Measurements from ENCODE around the gene ANK3. TPM values are rescaled to one million over a fixed set of nuclear protein-coding genes. Genes with fewer than 3 reads are reported as not detected.

Gene ANK3
- total and polyA plus RNA-seq, 2 donors, result 10.9 to 86.9 TPM

DNA sequence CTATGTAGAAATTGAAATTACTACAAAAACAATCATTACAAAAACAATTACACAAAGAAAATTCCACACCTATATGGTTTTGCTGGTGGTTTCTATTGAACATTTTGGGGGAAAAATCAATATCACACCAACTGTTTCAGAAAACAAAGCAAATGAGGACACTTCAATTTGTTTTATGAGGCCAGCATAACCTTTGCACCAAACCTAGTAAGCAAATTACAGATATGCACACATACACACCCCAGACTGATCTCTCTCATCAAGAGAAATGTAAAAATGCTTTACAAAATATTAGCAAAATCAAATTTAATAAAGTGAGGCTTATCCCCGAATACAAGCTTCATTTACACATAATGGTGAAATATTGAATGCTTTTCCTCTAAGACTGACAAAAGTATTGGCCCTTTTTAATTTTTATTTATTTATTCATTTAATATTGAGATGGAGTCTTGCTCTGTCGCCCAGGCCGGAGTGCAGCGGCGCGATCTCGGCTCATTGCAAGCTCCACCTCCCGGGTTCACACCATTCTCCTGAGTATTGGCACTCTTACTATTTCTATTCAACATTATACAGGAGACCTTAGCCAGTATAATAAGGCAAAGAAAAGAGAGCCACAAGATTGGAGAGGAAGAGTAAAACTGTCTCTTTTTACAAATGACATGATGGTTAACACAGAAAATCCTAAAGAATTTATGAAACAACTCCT lies 13.6 kb upstream of the ANK3 start:
- no peak for DNase-seq (ENCODE audit: extremely low spot score)
- WGBS, result 97% methylated on average over 8 of the region's 8 CpGs
- no peak overlapping the region for H3K4me3 ChIP-seq (ENCODE audit: low read depth, low read length)
- no peaks in the 10 kb centered on the region for H3K36me3 ChIP-seq (ENCODE audit: insufficient read depth)
- H3K27ac ChIP-seq (ENCODE audit: low read depth), result no peak overlapping the region
- no peaks in the 10 kb centered on the region for H3K4me1 ChIP-seq (ENCODE audit: insufficient read depth)

DNA sequence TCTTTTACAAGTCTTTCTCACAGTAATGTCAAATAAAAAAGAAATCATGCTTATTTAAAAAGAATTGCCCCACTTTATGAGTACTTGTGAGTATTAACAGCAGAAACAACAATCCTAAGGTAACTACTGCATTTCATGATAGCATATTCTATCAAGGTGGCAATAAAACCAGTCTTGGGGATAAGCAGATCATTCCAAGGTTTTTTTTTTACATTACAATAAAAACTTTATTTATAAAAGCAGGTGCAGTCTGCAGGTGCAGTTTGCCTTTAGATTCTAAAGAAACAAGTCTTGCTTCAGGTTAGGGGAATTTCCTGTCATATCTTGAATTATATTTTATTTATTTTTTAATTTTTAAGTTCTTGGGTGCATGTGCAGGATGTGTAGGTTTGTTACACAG lies 10.7 kb upstream of the ANK3 start:
- Histone ChIP-seq H3K27ac (ENCODE audit: low read depth) (no peak overlapping the region), H3K4me1 (ENCODE audit: insufficient read depth) (no peaks in the 10 kb centered on the region), H3K4me3 (ENCODE audit: low read depth, low read length) (no peak overlapping the region), H3K36me3 (ENCODE audit: insufficient read depth) (no peaks in the 10 kb centered on the region)
- no peak for DNase-seq (ENCODE audit: extremely low spot score)

DNA sequence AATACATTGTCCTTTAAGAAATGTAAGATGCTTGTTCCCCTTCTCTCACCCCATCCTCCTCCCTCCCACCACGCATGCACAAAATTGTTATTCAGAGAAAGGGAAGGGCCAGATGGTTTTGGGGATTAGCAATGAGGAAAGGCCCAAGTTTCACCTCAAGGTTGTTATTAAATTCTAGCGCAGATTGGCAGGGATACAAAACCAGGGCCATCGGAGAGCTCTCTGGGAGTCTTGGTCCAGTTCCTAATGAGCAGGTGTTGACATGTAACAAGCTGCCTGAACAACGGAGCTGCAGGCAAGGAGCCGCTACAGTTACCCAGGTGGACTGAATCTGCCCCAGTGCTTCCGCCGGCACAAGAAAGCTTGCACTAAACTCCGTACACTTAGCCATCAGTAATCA lies 9.7 kb upstream of the ANK3 start:
- Histone ChIP-seq H3K4me1 (ENCODE audit: insufficient read depth) (no peaks in the 10 kb centered on the region), H3K27ac (ENCODE audit: low read depth) (no peak overlapping the region), H3K36me3 (ENCODE audit: insufficient read depth) (no peaks in the 10 kb centered on the region), H3K4me3 (ENCODE audit: low read depth, low read length) (no peak overlapping the region)
- no peak for DNase-seq (ENCODE audit: extremely low spot score)
- WGBS, result 57% methylated on average over 8 of the region's 8 CpGs

DNA sequence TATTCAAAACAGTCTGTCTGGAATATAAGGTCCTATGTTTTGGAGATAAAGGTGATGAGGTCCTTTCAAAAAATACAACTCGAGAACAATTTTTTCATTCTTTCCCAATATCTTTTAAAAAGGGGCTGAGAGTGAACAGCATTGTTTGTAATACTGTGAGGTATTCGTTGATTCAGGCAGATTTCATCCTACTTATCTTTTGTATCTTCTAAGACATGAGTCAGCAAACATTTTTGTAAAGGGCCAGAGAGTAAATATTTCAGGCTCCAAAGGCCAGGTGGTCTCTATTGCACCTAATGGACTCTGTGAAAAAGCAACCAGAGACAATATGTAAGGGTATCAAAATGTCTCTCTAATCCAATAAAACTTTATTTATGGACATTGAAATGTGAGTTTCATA lies 8.1 kb upstream of the ANK3 start:
- Histone ChIP-seq H3K4me1 (ENCODE audit: insufficient read depth) (no peaks in the 10 kb centered on the region), H3K36me3 (ENCODE audit: insufficient read depth) (no peaks in the 10 kb centered on the region), H3K4me3 (ENCODE audit: low read depth, low read length) (no peak overlapping the region), H3K27ac (ENCODE audit: low read depth) (no peak overlapping the region)
- no peak for DNase-seq (ENCODE audit: extremely low spot score)
- WGBS, result 73% methylated on average over 2 of the region's 2 CpGs

DNA sequence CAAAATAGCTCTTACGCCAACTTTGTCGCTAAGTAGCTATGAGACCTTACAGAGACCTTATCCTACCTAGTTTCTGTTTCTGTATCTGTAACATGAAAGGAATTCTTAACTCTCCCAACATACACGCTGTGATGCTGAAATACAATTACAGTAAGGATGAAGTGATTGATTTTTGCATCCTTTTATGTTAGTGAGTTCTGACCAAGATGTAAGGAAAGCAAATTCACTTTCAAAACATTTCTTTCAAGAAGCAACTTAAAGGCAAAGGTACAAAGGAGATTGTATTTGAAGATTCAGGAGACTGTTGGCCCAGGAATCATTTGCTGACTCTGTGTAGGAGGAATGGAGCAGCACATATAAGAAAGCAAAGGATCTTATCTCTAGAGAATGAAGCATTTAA lies 7.1 kb upstream of the ANK3 start:
- no peak overlapping the region for H3K27ac ChIP-seq (ENCODE audit: low read depth)
- 95% methylated on average over 3 of the region's 3 CpGs for WGBS

DNA sequence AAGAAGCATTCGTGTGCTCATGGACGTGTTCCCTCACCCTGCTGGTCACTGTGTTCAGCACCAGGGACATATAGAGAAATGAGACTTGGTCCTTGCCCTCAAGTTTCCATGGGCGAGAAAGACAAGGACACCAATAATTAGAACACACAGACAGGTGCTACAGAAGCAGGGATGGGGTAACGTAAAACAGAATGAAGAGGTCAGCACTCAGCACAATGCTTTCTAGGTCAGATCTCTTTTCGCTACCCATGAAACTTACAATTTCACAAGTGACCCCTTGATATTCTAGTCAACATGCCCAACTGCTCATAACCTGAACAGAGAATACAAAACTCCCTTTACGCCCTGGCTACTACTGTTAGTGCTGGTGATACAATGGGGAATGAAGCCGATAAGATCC lies 6.0 kb upstream of the ANK3 start:
- H3K4me3 ChIP-seq (ENCODE audit: low read depth, low read length), result no peak overlapping the region
- no peak overlapping the region for H3K27ac ChIP-seq (ENCODE audit: low read depth)
- WGBS, result 94% methylated on average over 7 of the region's 7 CpGs
- no peaks in the 10 kb centered on the region for H3K4me1 ChIP-seq (ENCODE audit: insufficient read depth)
- no peak for DNase-seq (ENCODE audit: extremely low spot score)
- no peaks in the 10 kb centered on the region for H3K36me3 ChIP-seq (ENCODE audit: insufficient read depth)

More for the DNA sequence above, 7.1 kb upstream of the ANK3 start:
- Histone ChIP-seq H3K4me3 (ENCODE audit: low read depth, low read length) (no peak overlapping the region), H3K4me1 (ENCODE audit: insufficient read depth) (no peaks in the 10 kb centered on the region), H3K36me3 (ENCODE audit: insufficient read depth) (no peaks in the 10 kb centered on the region)
- no peak for DNase-seq (ENCODE audit: extremely low spot score)

DNA sequence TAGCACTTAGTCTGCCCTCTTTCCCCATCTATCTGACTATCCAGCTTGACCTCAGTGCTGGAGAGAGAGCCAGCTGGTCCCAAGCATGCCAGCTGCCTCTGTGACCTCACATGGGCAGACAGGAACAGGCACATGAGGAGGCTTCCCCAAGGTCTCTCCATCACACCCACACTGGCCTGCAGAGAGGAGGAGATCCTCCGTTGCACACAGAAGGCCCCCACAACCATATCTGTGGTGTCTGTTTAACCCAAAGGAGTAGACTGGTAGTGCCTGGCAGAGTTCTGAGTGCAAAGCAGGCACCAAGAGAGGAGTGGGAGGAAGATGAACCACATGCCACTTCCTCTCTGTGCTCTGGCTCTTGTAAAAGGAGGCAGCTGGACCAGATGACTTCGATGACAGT lies 4.8 kb upstream of the ANK3 start:
- Histone ChIP-seq H3K4me1 (ENCODE audit: insufficient read depth) (no peaks in the 10 kb centered on the region), H3K4me3 (ENCODE audit: low read depth, low read length) (no peak overlapping the region), H3K36me3 (ENCODE audit: insufficient read depth) (no peaks in the 10 kb centered on the region), H3K27ac (ENCODE audit: low read depth) (no peak overlapping the region)
- no peak for DNase-seq (ENCODE audit: extremely low spot score)
- WGBS, result 82% methylated on average over 2 of the region's 2 CpGs

DNA sequence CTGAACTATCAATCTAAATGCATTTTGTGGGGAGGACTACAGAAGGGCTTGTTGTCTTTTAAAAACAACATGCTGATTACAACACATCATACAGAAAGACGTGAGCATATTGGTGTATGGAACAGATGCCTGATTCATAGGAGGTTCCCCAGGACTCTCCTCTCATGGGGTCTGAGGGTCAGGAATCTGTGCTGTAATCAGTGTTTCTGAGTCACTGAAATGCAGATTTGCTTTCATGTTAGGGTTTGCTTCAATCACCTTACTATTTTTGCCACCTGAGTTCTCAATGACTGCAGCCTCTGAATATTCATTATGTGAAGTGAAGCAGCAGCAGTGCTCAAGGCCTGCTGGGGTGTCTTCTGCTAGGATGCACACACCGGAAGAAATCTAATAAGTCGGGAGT lies 550 bp upstream of the ANK3 start:
- H3K36me3 ChIP-seq (ENCODE audit: insufficient read depth), result no peaks in the 10 kb centered on the region
- H3K27ac ChIP-seq (ENCODE audit: low read depth), result no peak overlapping the region
- no peak for DNase-seq (ENCODE audit: extremely low spot score)
- WGBS, result 89% methylated on average over 3 of the region's 3 CpGs
- no peak overlapping the region for H3K4me3 ChIP-seq (ENCODE audit: low read depth, low read length)
- H3K4me1 ChIP-seq (ENCODE audit: insufficient read depth), result no peaks in the 10 kb centered on the region

DNA sequence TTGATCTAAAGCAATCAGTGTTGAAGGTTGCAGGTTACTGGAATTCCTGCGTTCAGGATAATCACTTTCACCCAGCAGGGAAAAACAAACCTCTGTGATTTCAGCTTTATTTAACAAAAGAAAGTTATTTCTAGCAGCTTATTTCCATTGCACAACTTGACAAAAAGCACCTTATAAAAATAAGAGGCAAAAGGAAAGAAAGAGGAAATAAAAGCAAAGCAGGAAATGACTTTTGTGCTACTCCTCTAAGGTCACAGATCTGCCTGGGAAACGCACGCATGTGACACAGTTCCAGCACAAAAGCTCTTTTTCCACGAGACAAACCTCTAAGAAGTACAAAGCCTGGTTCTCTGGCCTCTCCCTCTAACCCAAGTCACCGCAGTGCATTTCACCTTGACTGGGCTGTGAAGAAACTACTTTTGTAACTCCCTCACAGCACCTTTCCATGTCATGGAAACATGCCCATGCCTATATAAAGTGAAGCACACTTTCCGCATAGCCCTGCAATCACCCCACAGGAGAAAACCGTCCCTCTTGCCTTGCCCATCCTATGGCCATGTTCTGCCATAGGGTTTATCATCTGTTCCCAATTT lies 870 bp downstream of the ANK3 start:
- Histone ChIP-seq H3K36me3 (ENCODE audit: insufficient read depth) (no peaks in the 10 kb centered on the region), H3K4me3 (ENCODE audit: low read depth, low read length) (no peak overlapping the region), H3K27ac (ENCODE audit: low read depth) (no peak overlapping the region), H3K4me1 (ENCODE audit: insufficient read depth) (no peaks in the 10 kb centered on the region)
- WGBS, result 79% methylated on average over 7 of the region's 7 CpGs
- DNase-seq (ENCODE audit: extremely low spot score), result no peak

DNA sequence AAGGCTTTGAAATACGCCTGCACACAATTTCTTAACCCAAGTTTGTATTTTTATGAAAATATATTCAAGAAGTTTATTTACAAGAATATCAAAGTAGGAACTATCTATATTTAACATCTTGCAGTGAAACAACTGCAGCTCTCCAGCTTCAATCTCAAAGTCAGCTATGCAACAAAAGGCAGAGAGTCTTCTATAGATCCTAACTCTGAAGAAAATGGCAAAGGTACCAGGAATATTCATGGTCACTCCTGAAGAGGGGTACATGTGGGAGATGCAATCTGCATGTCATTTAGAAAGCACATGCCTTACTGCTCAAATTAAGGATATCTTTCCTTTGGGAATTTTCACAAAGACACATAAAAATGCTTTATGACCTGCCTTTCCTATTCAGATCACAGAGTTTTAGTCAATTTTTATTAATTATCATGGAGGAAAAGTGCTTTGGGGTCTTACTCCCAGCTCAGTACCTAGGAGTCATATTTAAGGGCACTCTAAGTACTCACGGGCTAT lies 1.5 kb downstream of the ANK3 start:
- no peak overlapping the region for H3K4me3 ChIP-seq (ENCODE audit: low read depth, low read length)
- no peaks in the 10 kb centered on the region for H3K4me1 ChIP-seq (ENCODE audit: insufficient read depth)
- no peak for DNase-seq (ENCODE audit: extremely low spot score)
- WGBS, result 87% methylated on average over 2 of the region's 2 CpGs
- H3K36me3 ChIP-seq (ENCODE audit: insufficient read depth), result no peaks in the 10 kb centered on the region
- H3K27ac ChIP-seq (ENCODE audit: low read depth), result no peak overlapping the region

DNA sequence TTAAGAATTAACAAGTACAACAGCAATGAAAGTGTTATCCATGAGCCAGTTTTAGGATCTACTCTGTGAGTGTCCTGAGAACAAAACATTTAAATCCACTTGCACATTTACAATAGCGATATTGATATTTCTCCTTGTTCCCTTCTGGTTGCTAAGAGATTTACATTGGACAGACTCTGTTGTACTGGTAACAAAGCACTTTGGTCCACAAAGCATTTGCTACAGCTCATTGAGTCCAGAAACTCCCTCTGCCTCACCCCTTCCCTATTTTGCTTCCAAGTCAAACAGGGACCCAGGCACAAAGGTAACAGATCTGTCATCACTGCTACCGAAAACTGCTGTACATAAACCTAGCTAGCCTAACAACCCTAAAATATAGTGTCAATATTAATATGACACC lies 2.1 kb downstream of the ANK3 start:
- WGBS, result 93% methylated on average over 2 of the region's 2 CpGs
- H3K4me1 ChIP-seq (ENCODE audit: insufficient read depth), result no peaks in the 10 kb centered on the region
- H3K36me3 ChIP-seq (ENCODE audit: insufficient read depth), result no peaks in the 10 kb centered on the region
- no peak overlapping the region for H3K27ac ChIP-seq (ENCODE audit: low read depth)
- H3K4me3 ChIP-seq (ENCODE audit: low read depth, low read length), result no peak overlapping the region
- no peak for DNase-seq (ENCODE audit: extremely low spot score)

DNA sequence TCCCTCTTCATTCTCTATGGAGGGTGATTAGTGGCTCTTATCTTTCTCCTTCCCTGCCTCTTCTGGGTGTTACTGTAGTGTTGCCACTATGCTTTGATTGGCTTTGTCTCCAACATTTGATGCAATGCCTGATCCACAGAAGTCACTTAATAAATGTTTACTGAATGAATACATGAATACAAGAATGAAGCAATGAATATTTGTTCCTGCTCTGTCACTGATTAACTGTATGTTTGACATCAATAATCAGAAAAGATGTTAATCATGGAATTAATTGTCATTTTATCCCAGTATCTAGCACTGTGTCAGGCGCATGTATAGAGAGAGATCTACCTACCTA lies 4.3 kb downstream of the ANK3 start:
- Histone ChIP-seq H3K4me1 (ENCODE audit: insufficient read depth) (no peaks in the 10 kb centered on the region), H3K4me3 (ENCODE audit: low read depth, low read length) (no peak overlapping the region), H3K36me3 (ENCODE audit: insufficient read depth) (no peaks in the 10 kb centered on the region), H3K27ac (ENCODE audit: low read depth) (no peak overlapping the region)
- DNase-seq (ENCODE audit: extremely low spot score), result no peak
- 96% methylated on average over 1 of the region's 1 CpG for whole genome bisulfite sequencing

DNA sequence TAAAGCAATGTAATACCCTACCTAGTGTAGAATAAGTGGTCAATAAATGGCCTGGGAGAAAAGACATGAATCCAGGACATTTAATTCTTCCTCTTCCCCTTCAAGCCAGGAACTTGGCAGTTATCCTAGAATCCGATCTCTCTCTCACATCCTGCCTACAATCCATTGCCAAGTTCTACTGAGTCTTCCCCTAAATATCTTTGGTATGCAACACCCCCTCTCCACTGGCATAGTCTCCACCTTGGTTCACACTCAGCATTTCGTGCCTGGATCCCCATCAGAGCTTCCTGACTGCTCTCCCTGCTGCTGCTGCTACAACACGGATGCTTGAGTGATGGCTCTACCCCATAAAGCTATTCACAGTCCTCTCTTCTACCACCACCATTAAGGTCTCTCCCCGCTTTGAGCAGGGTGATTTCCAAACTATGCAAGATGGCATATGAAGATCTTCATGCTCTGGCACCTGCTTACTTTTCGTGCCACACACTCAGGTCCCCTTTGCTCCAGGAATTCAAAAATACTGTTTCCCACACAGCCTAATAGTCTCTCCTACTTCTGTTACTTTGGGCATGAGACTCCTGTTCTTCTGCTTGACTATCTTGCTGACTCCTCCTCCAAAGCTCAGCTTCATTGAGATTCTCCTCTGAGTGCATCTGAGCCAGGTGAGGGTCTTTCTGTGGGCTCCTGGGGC lies 4.8 kb downstream of the ANK3 start:
- no peaks in the 10 kb centered on the region for H3K4me1 ChIP-seq (ENCODE audit: insufficient read depth)
- H3K27ac ChIP-seq (ENCODE audit: low read depth), result no peak overlapping the region
- H3K4me3 ChIP-seq (ENCODE audit: low read depth, low read length), result no peak overlapping the region
- H3K36me3 ChIP-seq (ENCODE audit: insufficient read depth), result no peaks in the 10 kb centered on the region
- no peak for DNase-seq (ENCODE audit: extremely low spot score)
- 43% methylated on average over 5 of the region's 5 CpGs for WGBS

DNA sequence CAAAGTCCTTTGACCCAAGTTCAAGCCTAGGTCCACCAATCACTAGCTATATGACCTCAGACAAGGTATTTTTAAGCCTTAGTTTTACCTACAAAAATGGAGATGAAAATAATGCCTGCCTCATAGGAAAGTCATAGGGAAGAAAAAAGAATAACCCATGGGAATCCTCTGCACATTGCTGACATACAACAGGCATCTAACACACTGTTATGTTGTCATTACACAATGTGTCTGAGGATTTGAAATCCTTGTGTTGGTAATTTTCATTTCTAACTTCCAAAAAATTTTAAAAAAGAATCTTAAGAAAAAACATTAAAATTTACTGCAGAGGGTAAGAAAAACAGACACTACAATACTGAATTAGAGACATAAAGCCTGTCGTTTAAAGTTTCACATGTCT lies 5.7 kb downstream of the ANK3 start:
- Histone ChIP-seq H3K36me3 (ENCODE audit: insufficient read depth) (no peaks in the 10 kb centered on the region), H3K4me3 (ENCODE audit: low read depth, low read length) (no peak overlapping the region), H3K4me1 (ENCODE audit: insufficient read depth) (no peaks in the 10 kb centered on the region), H3K27ac (ENCODE audit: low read depth) (no peak overlapping the region)
- 74% methylated on average over 1 of the region's 1 CpG for WGBS
- DNase-seq (ENCODE audit: extremely low spot score), result no peak
